Right atrium auricular region (tissue), 2 donors: ENCODE results near the gene ADARB1. TPM values are rescaled to one million over a fixed set of nuclear protein-coding genes. Genes with fewer than 3 reads are reported as not detected.

Experiments used
- DNase-seq: peaks from one replicate; pipeline ENCODE4 v3.0.0-alpha.2; 2019; ENCODE audit warnings: low spot score
- H3K27ac ChIP-seq, 2 donors: fragments of 200-600 bp; sonication (generic); 1 replicate in 1 of 2; 2 replicates in 1 of 2; pipeline ENCODE4 v1.5.1; 2016 to 2019
- H3K27me3 ChIP-seq, 2 donors: fragments of 200-600 bp; sonication (generic); one replicate each; pipeline versions ENCODE4 v1.5.1 to v1.6.0; 2017 to 2019
- H3K36me3 ChIP-seq: fragments of 200-600 bp; sonication (generic); one replicate; pipeline ENCODE4 v1.5.1; 2016
- H3K4me1 ChIP-seq, 2 donors: fragments of 200-600 bp; sonication (generic); one replicate each; pipeline versions ENCODE4 v1.5.1 to v1.6.0; 2017 to 2019
- H3K4me3 ChIP-seq, 2 donors: fragments of 200-600 bp; sonication (generic); 1 replicate in 1 of 2; 2 replicates in 1 of 2; pipeline ENCODE4 v1.5.1; 2017 to 2019; ENCODE audit warnings: mild to moderate bottlenecking in 1 of 2, moderate library complexity in 1 of 2
- H3K9me3 ChIP-seq, 2 donors: fragments of 200-600 bp; sonication (generic); one replicate each; pipeline ENCODE4 v1.5.1; 2019
- total RNA-seq, 2 donors: library from RNA; depleted of rRNA; stranded (reverse); fragments of >200 nt; gene quantifications; one replicate each; pipeline ENCODE4 v1.1.0, GENCODE V29; 2016
- TF ChIP-seq, protein P1 (sequence below), 2 donors: fragments of 200-600 bp; sonication (generic); IDR thresholded peaks; one replicate each; pipeline ENCODE4 v1.5.1; 2019; ENCODE audit warnings: antibody characterized with exemption in 2 of 2

The ADARB1 gene
- total RNA-seq, 2 donors from 2014 or later = 7.5 to 10.5 TPM

DNA sequence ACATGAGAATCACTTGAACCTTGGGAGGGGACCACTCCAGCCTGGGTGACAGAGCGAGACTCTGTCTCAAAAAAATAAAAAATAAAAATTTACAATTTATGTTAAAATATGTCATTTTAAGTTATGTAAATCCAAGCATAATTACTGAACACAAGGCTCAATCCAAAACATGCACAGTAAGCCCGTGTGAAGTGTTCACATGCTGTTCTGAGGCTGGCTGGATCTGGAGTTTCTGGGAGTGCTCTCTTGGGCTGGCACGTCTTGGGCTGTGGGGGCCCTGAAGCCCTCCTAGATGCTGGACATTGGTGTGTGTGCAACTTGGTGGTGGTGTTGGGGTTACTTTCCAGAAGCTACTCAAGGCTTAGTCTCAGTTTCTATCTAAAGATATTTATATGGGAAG, 25.2 kb downstream of the ADARB1 start:
- TF ChIP-seq, protein P1, sequence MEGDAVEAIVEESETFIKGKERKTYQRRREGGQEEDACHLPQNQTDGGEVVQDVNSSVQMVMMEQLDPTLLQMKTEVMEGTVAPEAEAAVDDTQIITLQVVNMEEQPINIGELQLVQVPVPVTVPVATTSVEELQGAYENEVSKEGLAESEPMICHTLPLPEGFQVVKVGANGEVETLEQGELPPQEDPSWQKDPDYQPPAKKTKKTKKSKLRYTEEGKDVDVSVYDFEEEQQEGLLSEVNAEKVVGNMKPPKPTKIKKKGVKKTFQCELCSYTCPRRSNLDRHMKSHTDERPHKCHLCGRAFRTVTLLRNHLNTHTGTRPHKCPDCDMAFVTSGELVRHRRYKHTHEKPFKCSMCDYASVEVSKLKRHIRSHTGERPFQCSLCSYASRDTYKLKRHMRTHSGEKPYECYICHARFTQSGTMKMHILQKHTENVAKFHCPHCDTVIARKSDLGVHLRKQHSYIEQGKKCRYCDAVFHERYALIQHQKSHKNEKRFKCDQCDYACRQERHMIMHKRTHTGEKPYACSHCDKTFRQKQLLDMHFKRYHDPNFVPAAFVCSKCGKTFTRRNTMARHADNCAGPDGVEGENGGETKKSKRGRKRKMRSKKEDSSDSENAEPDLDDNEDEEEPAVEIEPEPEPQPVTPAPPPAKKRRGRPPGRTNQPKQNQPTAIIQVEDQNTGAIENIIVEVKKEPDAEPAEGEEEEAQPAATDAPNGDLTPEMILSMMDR (IDR thresholded peaks at IDR 0.05) = no peak
- no peak overlapping the region for H3K27ac ChIP-seq
- DNase-seq = no peak
- H3K27me3 ChIP-seq = no peaks in the 10 kb centered on the region
- H3K36me3 ChIP-seq = no peaks in the 10 kb centered on the region
- peaks cover 0 to 94% of the 10 kb centered on the region in 2 donors for H3K4me1 ChIP-seq
- H3K4me3 ChIP-seq = no peak overlapping the region
- H3K9me3 ChIP-seq = no peaks in the 10 kb centered on the region

DNA sequence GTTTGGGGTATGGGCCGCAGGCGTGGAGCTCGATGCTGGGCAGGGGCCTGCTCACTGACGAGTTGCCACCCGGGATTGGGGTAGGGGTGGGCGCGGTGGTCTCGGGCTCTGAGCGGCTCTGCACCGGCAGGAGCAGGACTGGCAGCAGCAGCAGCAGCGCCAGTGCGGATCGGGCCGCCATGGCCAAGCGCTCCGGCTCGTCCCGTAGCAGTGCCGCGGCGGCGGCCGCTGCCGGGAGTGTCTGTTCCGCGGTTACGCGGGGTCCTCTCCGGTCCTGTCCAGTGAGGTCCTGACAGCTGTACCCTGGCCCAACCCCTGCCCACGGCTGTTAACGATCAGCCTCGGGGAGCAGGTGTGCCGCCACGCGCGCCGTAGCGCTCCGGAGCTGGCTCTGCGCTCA, 26.5 kb downstream of the ADARB1 start:
- TF ChIP-seq, protein P1 (IDR thresholded peaks at IDR 0.05) = no peak
- no peak overlapping the region for H3K27ac ChIP-seq
- H3K27me3 ChIP-seq = no peaks in the 10 kb centered on the region
- DNase-seq = no peak
- no peaks in the 10 kb centered on the region for H3K36me3 ChIP-seq
- no peaks in the 10 kb centered on the region for H3K9me3 ChIP-seq
- peaks cover 0 to 94% of the 10 kb centered on the region in 2 donors for H3K4me1 ChIP-seq
- H3K4me3 ChIP-seq = no peak overlapping the region

DNA sequence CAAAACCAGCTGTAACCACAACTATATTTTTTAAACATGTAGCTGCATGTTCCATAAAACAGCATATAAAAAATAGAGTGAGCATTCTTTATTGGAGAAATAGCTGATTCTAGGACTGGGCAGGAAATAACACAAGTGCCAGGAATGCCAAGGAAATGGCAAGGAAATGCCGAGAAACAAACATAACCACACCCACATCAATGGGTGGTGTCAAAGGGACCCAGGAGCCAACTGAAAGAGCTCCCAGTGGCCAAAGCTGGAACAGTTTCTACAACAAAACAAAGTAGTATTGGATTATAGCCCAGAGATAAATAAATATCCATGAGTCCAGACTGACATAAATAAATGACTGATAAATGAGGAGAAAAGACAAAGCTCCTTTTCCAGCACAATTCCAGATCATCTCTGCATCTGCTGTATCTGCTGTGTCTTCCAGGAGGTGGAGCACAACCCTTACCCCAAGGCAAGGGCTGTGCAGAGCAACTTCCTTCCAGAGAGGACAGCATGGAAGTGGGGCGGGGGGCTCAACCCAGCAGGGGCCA, 28.1 kb downstream of the ADARB1 start:
- Histone ChIP-seq H3K36me3 (no peaks in the 10 kb centered on the region), H3K27ac (peak overlapping the region in 1 of 2 donors; percentile 46), H3K9me3 (no peaks in the 10 kb centered on the region), H3K4me3 (no peak overlapping the region), H3K27me3 (no peaks in the 10 kb centered on the region), H3K4me1 (peaks cover 0 to 89% of the 10 kb centered on the region in 2 donors)
- TF ChIP-seq, protein P1 (IDR thresholded peaks at IDR 0.05) = peak in 1 of 2 donors; percentile 54
- no peak for DNase-seq

DNA sequence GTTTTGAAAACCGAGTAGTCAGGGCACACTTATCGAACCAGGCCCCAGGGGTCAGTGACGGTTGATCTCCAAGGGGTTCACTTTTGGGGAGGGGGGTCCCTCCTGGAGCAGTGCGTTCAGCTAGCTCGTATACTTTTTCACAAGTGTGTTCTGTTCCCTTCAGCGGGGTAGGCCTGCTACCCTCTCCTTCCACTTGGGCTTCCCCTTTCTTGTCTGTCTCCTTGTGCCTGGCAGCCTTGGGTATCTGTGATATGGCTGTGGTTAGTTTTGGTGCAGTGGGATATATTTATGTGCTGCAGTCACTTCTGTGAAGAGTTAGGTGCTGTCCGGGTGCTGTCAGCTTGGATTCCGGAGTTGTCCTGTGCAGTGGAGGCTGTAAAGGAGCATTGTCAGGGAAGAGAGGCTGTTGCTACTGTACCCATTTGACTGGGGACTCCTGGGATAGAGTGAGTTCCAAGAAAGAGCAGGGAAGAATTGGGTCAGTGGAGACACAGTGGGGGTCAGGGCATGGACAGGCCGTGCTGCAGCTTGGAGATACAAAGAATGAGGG, 29.7 kb downstream of the ADARB1 start:
- DNase-seq = no peak
- TF ChIP-seq, protein P1 (IDR thresholded peaks at IDR 0.05) = no peak
- peak overlapping the region in 1 of 2 donors; percentile 17 for H3K27ac ChIP-seq
- H3K27me3 ChIP-seq = no peaks in the 10 kb centered on the region
- no peaks in the 10 kb centered on the region for H3K36me3 ChIP-seq
- no peaks in the 10 kb centered on the region for H3K9me3 ChIP-seq
- H3K4me3 ChIP-seq = no peak overlapping the region
- peaks cover 0 to 77% of the 10 kb centered on the region in 2 donors for H3K4me1 ChIP-seq

DNA sequence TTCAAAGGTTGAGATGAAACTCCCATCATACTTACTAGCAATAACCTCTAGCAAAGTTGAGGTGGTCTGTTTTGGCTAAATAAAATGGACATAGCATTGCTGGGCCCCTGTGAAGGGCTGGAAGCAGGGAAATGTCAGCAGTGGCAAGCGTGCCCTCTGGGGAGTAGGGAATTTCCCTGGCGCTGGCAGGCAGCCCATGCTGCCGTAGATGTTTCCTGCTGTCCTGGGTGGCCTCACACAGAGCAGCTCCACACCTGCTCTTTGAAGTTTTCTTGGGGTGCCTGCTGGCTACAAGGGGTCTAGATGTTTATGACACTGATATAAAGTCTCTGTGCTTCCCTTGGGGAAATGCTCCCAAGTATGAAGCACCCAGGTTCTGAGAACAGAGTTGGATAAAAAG, 30.2 kb downstream of the ADARB1 start:
- TF ChIP-seq, protein P1 (IDR thresholded peaks at IDR 0.05) = no peak
- H3K27me3 ChIP-seq = no peaks in the 10 kb centered on the region
- no peaks in the 10 kb centered on the region for H3K9me3 ChIP-seq
- no peak overlapping the region for H3K4me3 ChIP-seq
- peaks cover 0 to 77% of the 10 kb centered on the region in 2 donors for H3K4me1 ChIP-seq
- peak overlapping the region in 1 of 2 donors; percentile 17 for H3K27ac ChIP-seq
- H3K36me3 ChIP-seq = no peaks in the 10 kb centered on the region
- no peak for DNase-seq
